Measurements from ENCODE around the gene PTPRF.

DNA sequence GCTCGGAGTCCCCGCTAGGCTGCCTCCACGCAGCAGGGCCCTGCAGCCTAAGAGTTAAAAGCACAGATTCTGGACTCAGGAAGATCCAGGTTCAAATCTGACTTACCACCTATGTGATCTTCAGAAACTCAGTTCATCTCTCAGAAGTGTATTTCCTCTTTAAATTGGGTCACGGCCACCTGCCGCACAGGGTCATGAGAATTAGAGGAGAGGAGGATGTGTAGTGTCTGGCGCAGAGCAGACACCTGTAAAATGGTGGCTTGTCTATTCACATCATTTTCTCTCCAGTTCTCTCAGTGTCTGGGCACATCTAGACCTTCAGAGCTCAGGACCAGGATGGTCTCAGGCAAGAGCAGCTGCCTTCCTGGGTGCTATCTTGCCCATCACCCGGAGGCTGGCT lies 45.8 kb downstream of the PTPRF start:
- TF ChIP-seq CREB1 (IDR thresholded peaks at IDR 0.05; ENCODE audit: low read depth) (no peak), EP300 (IDR thresholded peaks at IDR 0.05; ENCODE audit: borderline replicate concordance) (no peak), NFIC (IDR thresholded peaks at IDR 0.05) (no peak), RAD21 (IDR thresholded peaks at IDR 0.05; ENCODE audit: low read depth) (no peak), TEAD4 (IDR thresholded peaks at IDR 0.05) (no peak), TCF12 (IDR thresholded peaks at IDR 0.05; ENCODE audit: low read depth) (no peak)
- TF ChIP-seq, protein P1, sequence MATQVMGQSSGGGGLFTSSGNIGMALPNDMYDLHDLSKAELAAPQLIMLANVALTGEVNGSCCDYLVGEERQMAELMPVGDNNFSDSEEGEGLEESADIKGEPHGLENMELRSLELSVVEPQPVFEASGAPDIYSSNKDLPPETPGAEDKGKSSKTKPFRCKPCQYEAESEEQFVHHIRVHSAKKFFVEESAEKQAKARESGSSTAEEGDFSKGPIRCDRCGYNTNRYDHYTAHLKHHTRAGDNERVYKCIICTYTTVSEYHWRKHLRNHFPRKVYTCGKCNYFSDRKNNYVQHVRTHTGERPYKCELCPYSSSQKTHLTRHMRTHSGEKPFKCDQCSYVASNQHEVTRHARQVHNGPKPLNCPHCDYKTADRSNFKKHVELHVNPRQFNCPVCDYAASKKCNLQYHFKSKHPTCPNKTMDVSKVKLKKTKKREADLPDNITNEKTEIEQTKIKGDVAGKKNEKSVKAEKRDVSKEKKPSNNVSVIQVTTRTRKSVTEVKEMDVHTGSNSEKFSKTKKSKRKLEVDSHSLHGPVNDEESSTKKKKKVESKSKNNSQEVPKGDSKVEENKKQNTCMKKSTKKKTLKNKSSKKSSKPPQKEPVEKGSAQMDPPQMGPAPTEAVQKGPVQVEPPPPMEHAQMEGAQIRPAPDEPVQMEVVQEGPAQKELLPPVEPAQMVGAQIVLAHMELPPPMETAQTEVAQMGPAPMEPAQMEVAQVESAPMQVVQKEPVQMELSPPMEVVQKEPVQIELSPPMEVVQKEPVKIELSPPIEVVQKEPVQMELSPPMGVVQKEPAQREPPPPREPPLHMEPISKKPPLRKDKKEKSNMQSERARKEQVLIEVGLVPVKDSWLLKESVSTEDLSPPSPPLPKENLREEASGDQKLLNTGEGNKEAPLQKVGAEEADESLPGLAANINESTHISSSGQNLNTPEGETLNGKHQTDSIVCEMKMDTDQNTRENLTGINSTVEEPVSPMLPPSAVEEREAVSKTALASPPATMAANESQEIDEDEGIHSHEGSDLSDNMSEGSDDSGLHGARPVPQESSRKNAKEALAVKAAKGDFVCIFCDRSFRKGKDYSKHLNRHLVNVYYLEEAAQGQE (IDR thresholded peaks at IDR 0.05; ENCODE audit: low read depth) = no peak
- TF ChIP-seq, protein P2, sequence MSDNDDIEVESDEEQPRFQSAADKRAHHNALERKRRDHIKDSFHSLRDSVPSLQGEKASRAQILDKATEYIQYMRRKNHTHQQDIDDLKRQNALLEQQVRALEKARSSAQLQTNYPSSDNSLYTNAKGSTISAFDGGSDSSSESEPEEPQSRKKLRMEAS (IDR thresholded peaks at IDR 0.05) = no peak
